HG02981 (cell line): ENCODE data around the gene PAX7.
"Not testable (repeated sequence)": the region's sequence is repeated elsewhere in the genome, so short reads cannot be mapped to it uniquely, and the experiment has no call there.

Experiments used
- ATAC-seq: cut with Tn5 transposase; IDR thresholded peaks from one replicate; pipeline ENCODE4 v1.9.1; 2021; ENCODE audit warnings: mild to moderate bottlenecking, moderate library complexity; ENCODE audit not compliant: unreplicated experiment

PAX7 gene

GRCh38 chr1:18630511-18631495, at the start of gene PAX7:
PAX7 (plus strand) TSS chr1:18630846; CDS start chr1:18631604, 758 bp downstream.
- no peak for ATAC-seq

GRCh38 chr1:18581420-18581880, 49.2 kb upstream of the PAX7 start:
- ATAC-seq, result no peak

GRCh38 chr1:18582890-18583289, 47.8 kb upstream of the PAX7 start:
- ATAC-seq, result no peak

- ATAC-seq, result no peak
These were observed 47.2 kb upstream of the PAX7 start for GRCh38 chr1:18583326-18583941.

GRCh38 chr1:18586016-18586415, 44.6 kb upstream of the PAX7 start:
- ATAC-seq, result not testable (repeated sequence)

GRCh38 chr1:18588093-18588492, 42.6 kb upstream of the PAX7 start:
- ATAC-seq, result no peak

- ATAC-seq, result no peak
These were observed 38.3 kb upstream of the PAX7 start for GRCh38 chr1:18592368-18592767.

GRCh38 chr1:18597160-18598042, 33.2 kb upstream of the PAX7 start:
- no peak for ATAC-seq

GRCh38 chr1:18599086-18599485, 31.6 kb upstream of the PAX7 start:
- ATAC-seq, result no peak

GRCh38 chr1:18599704-18600103, 30.9 kb upstream of the PAX7 start:
- ATAC-seq, result no peak

- ATAC-seq, result no peak
These were observed 28.0 kb upstream of the PAX7 start for GRCh38 chr1:18602533-18603211.

GRCh38 chr1:18603212-18603852, 27.3 kb upstream of the PAX7 start:
- no peak for ATAC-seq

- no peak for ATAC-seq
These were observed 24.0 kb upstream of the PAX7 start for GRCh38 chr1:18606443-18607288.

GRCh38 chr1:18607289-18607760, 23.3 kb upstream of the PAX7 start:
- no peak for ATAC-seq

- ATAC-seq, result no peak
These were observed 22.1 kb upstream of the PAX7 start for GRCh38 chr1:18608534-18608933.

GRCh38 chr1:18611311-18611710, 19.3 kb upstream of the PAX7 start:
- ATAC-seq, result no peak

- ATAC-seq, result no peak
These were observed 18.6 kb upstream of the PAX7 start for GRCh38 chr1:18612073-18612472.

GRCh38 chr1:18614069-18614735, 16.4 kb upstream of the PAX7 start:
- no peak for ATAC-seq
